Measurements from ENCODE around the gene TCF7L2. TPM values are rescaled to one million over a fixed set of nuclear protein-coding genes. Genes with fewer than 3 reads are reported as not detected.
A peak's percentile ranks its signal among the peaks of the same experiment; 100 is the strongest.

TCF7L2 gene
- total and polyA plus RNA-seq, 2 donors (not counting 1 experiment from before 2014, with no cell fraction given) = 3.4 to 5.0 TPM

DNA sequence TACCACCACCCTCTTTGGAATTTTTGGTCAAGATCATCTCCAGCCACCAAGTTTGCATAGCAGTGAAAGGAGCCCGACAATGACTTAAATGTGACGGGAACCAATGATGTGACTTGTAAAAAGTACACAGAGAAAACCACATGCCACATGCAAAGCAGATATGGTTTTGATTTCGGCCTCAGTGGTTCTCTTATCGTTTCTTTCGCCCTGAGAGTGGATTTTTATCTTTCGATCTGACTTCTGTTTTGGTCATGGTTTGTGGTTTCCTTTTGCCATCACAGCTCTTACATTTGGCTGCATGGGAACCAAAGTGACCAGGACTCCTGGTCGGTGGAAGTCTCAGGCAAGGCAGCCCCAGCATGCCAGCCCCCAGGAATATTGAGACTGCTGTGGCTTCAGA lies 31.5 kb downstream of the TCF7L2 start:
- Histone ChIP-seq H3K4me1 (ENCODE audit: control insufficient read depth, extremely low read depth, insufficient read depth, low read length) (peaks cover 2% of the 10 kb centered on the region), H3K36me3 (ENCODE audit: control insufficient read depth, insufficient read depth, low read length) (peaks cover 2% of the 10 kb centered on the region), H3K27me3 (ENCODE audit: control insufficient read depth, insufficient read depth, low read length) (no peaks in the 10 kb centered on the region), H3K4me2 (ENCODE audit: extremely low read depth, insufficient read depth, low read length) (no peak overlapping the region), H4K20me1 (ENCODE audit: control insufficient read depth, extremely low read depth, insufficient read depth, low read length) (no peaks in the 10 kb centered on the region), H3K79me2 (ENCODE audit: control insufficient read depth, insufficient read depth, low read length) (peaks cover 5% of the 10 kb centered on the region), H3K9ac (ENCODE audit: insufficient read depth, low read length) (no peak overlapping the region), H3K4me3 (replicated peaks in 1 of 4; ENCODE audit: control extremely low read depth in 1 of 4, insufficient read depth in 1 of 4, low read depth in 3 of 4, low read length in 4 of 4) (no peak overlapping the region), H3K9me3 (ENCODE audit: control insufficient read depth, insufficient read depth, low read depth, low read length) (no peaks in the 10 kb centered on the region), H3K27ac (ENCODE audit: insufficient read depth, low read length) (no peak overlapping the region), H2AFZ (ENCODE audit: low read length) (no peak overlapping the region)
- no peak for TF ChIP-seq EZH2 (IDR thresholded peaks at IDR 0.05; ENCODE audit: low read length, missing control alignments)
- TF ChIP-seq, protein P1, sequence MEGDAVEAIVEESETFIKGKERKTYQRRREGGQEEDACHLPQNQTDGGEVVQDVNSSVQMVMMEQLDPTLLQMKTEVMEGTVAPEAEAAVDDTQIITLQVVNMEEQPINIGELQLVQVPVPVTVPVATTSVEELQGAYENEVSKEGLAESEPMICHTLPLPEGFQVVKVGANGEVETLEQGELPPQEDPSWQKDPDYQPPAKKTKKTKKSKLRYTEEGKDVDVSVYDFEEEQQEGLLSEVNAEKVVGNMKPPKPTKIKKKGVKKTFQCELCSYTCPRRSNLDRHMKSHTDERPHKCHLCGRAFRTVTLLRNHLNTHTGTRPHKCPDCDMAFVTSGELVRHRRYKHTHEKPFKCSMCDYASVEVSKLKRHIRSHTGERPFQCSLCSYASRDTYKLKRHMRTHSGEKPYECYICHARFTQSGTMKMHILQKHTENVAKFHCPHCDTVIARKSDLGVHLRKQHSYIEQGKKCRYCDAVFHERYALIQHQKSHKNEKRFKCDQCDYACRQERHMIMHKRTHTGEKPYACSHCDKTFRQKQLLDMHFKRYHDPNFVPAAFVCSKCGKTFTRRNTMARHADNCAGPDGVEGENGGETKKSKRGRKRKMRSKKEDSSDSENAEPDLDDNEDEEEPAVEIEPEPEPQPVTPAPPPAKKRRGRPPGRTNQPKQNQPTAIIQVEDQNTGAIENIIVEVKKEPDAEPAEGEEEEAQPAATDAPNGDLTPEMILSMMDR (conservative IDR thresholded peaks at IDR 0.05 in 1 of 2, IDR thresholded peaks at IDR 0.05 in 1 of 2; ENCODE audit: low read depth in 1 of 2, low read length in 2 of 2) = no peak
- peak in 1 of 2 donors; percentile 65 for DNase-seq (ENCODE audit: low read depth in 2 of 2)

DNA sequence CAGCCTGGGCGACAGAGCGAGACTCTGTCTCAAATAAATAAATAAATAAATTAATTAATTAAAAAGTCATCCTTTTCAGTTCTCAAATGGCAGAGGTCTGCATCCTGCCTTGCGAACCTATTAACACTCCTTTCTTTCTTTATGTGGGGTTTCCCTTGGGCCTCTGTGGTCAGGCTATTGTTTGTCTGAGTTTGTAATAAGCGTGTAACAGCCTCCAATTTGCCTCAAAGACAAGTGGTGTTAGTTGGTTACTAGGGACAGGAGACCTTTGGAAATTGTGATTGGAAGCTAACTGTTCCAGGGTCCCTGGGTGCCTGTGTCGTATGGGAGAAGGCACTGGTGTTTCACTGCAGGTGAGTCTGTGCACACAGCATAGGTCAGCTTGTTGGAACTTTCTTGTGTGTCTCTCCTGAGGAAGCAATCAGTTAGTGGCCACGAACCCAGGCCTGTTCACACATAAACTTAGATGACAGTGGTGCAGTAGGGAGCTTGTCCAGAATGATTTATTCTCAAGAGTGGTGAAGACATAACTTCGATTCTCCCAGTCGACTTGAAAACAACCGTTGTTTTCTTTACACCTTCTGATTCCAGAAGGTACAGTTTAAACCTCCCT lies 33.5 kb downstream of the TCF7L2 start:
- H3K9ac ChIP-seq (ENCODE audit: insufficient read depth, low read length) = no peak overlapping the region
- H2AFZ ChIP-seq (ENCODE audit: low read length) = no peak overlapping the region
- H3K9me3 ChIP-seq (ENCODE audit: control insufficient read depth, insufficient read depth, low read depth, low read length) = no peaks in the 10 kb centered on the region
- H4K20me1 ChIP-seq (ENCODE audit: control insufficient read depth, extremely low read depth, insufficient read depth, low read length) = no peaks in the 10 kb centered on the region
- H3K4me1 ChIP-seq (ENCODE audit: control insufficient read depth, extremely low read depth, insufficient read depth, low read length) = peaks cover 2% of the 10 kb centered on the region
- H3K4me3 ChIP-seq (replicated peaks in 1 of 4; ENCODE audit: control extremely low read depth in 1 of 4, insufficient read depth in 1 of 4, low read depth in 3 of 4, low read length in 4 of 4) = no peak overlapping the region
- H3K27ac ChIP-seq (ENCODE audit: insufficient read depth, low read length) = no peak overlapping the region
- peaks cover 3% of the 10 kb centered on the region for H3K79me2 ChIP-seq (ENCODE audit: control insufficient read depth, insufficient read depth, low read length)
- no peak overlapping the region for H3K4me2 ChIP-seq (ENCODE audit: extremely low read depth, insufficient read depth, low read length)
- H3K27me3 ChIP-seq (ENCODE audit: control insufficient read depth, insufficient read depth, low read length) = no peaks in the 10 kb centered on the region
- DNase-seq (ENCODE audit: low read depth in 2 of 2) = no peak
- TF ChIP-seq, protein P1 (conservative IDR thresholded peaks at IDR 0.05 in 1 of 2, IDR thresholded peaks at IDR 0.05 in 1 of 2; ENCODE audit: low read depth in 1 of 2, low read length in 2 of 2) = no peak
- TF ChIP-seq EZH2 (IDR thresholded peaks at IDR 0.05; ENCODE audit: low read length, missing control alignments) = no peak
- peaks cover 2% of the 10 kb centered on the region for H3K36me3 ChIP-seq (ENCODE audit: control insufficient read depth, insufficient read depth, low read length)

DNA sequence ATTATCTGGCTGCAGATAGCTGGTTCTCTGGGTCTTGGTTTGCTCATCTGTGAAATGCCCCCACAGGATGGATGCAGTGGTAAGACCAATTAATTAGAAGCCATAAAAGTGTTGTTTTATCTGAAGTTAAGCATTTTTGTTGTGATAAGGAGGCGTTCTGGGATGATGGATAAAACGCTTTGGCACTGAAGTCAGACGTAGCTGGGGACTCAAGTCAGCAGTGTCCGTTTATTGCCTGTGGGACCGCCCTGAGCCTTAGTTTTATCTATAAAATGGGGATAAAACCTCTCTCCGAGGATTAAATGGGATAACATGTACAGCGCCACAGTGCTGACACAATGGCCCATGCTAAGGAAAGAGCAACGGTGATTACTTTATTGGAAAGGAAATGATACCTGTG lies 34.7 kb downstream of the TCF7L2 start:
- no peak overlapping the region for H3K9ac ChIP-seq (ENCODE audit: insufficient read depth, low read length)
- H3K4me2 ChIP-seq (ENCODE audit: extremely low read depth, insufficient read depth, low read length) = no peak overlapping the region
- H3K4me3 ChIP-seq (replicated peaks in 1 of 4; ENCODE audit: control extremely low read depth in 1 of 4, insufficient read depth in 1 of 4, low read depth in 3 of 4, low read length in 4 of 4) = no peak overlapping the region
- no peaks in the 10 kb centered on the region for H3K9me3 ChIP-seq (ENCODE audit: control insufficient read depth, insufficient read depth, low read depth, low read length)
- peaks cover 2% of the 10 kb centered on the region for H3K4me1 ChIP-seq (ENCODE audit: control insufficient read depth, extremely low read depth, insufficient read depth, low read length)
- no peak for DNase-seq (ENCODE audit: low read depth in 2 of 2)
- no peak overlapping the region for H2AFZ ChIP-seq (ENCODE audit: low read length)
- H3K36me3 ChIP-seq (ENCODE audit: control insufficient read depth, insufficient read depth, low read length) = peaks cover 2% of the 10 kb centered on the region
- no peak overlapping the region for H3K27ac ChIP-seq (ENCODE audit: insufficient read depth, low read length)
- peaks cover 5% of the 10 kb centered on the region for H3K79me2 ChIP-seq (ENCODE audit: control insufficient read depth, insufficient read depth, low read length)
- H3K27me3 ChIP-seq (ENCODE audit: control insufficient read depth, insufficient read depth, low read length) = no peaks in the 10 kb centered on the region
- no peak for TF ChIP-seq EZH2 (IDR thresholded peaks at IDR 0.05; ENCODE audit: low read length, missing control alignments)
- no peaks in the 10 kb centered on the region for H4K20me1 ChIP-seq (ENCODE audit: control insufficient read depth, extremely low read depth, insufficient read depth, low read length)
